GM15510 (cell line): Measurements from ENCODE around the gene GSG1L2.

Experiments used
- POLR2A ChIP-seq: IDR thresholded peaks from 3 replicates; pipeline ENCODE4 v1.6.1; 2011; ENCODE audit warnings: borderline replicate concordance; ENCODE audit not compliant: insufficient read length; ENCODE audit errors: extremely low read depth

The GSG1L2 gene

DNA sequence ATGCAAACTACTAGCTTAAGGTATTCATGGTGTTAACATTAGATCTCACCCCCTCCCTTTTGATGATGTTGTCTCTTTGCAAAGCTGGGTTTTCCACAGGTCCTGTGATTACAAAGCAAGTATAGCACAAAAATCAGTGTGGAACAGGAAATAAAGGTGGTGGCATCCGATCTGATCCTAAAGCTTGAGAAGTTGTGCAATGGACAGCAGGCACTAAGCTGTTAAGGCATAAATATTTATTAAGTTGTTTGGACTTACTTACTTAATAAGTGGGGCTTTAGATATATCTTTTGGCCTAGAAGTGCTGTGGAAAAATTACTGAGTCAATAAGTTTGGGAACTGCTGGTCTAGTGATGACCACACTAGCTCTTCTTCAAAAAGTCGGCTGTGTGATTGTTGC lies 8.8 kb upstream of the GSG1L2 start:
- no peak for TF ChIP-seq POLR2A

- no peak for TF ChIP-seq POLR2A
These were observed 7.5 kb upstream of the GSG1L2 start for GRCh38 chr17:9829343-9829742.

GRCh38 chr17:9828296-9829295 lies 6.7 kb upstream of the GSG1L2 start:
- no peak for TF ChIP-seq POLR2A

DNA sequence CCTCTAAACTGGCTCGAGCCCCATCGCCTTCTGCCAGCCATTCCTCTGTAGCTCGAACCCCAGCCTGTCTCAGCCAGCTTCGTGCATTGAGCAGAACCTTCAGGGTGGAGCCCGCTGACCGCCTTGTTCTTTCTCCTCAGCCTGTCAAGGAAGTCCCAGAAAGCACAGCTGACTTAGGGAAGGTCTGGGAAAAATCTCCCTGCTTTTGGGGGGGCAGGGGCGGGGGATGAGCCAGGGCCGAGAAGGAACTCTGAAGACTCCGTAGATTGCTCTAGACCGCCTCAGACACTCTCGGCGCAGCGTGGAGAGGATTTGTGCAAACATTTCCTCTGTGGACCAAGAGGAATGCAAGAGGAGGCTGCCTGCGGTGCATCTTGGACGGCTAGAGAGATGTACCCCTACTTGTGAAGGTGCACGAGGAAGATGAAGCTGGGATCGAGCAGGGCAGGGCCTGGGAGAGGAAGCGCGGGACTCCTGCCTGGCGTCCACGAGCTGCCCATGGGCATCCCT lies 3.8 kb upstream of the GSG1L2 start, which contains the start of gene GLP2R:
Gene GLP2R, plus strand, starts transcription at position 284 of the 510 bp plus-strand sequence. Its CDS starts 140 bp downstream, at position 424.
- TF ChIP-seq POLR2A, result no peak

GRCh38 chr17:9824797-9825338 lies 3.0 kb upstream of the GSG1L2 start:
- TF ChIP-seq POLR2A, result no peak

DNA sequence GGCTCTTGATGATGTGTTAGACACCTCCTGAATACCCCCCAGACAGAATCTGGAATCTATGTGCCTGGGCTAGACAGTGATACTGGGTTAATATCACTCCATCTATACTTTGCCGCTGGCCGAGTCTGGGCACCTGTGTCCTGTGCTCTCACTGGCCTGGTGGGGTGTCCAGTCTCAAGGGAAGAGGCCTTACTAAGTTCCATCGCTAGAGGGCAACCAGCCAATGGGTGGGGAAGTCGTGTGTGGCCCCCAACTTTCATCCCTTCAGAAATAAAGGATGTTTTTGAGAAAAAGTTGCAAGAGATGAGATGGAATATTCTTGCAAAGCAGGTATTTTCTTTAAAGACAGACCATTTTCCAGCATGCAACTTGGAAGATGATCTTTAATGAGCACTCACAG lies 2.2 kb upstream of the GSG1L2 start:
- TF ChIP-seq POLR2A, result no peak

DNA sequence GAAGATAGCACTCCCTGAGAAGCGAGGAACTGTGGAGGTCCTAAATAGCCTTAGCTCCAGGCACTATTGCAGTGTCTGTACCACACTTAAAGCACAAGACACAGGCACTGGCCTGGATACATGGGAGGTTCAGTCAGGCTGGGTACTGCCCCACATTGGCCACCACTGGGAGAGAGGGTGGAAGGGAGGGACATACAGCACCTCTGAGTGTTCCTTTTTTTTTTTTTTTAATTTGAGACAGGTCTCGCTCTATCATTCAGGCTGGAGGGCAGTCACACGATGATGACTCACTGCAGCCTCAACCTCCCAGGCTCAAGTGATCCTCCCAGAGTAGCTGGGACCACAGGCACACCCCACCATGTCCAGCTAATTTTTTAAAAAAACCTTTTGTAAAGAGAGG lies 1.4 kb downstream of the GSG1L2 start:
- no peak for TF ChIP-seq POLR2A

DNA sequence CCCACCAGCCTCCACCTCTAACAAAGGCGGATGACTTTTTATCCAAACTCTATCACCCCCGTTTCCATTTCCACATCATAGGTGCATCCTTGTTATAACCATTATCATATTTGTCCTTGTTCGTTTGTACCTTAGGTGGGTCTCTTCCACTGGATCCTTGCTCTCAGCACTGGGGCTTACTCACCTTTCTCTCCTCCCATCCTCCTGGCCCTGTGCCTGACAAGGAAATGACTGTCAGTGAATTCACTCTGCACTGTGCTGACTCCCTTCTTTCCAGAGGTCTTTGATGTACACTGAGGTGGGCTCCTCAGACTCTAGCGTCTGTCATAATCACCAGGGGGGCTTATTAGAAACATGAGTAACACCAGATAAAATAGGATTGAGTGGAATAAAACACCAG lies 3.1 kb downstream of the GSG1L2 start:
- TF ChIP-seq POLR2A, result no peak

DNA sequence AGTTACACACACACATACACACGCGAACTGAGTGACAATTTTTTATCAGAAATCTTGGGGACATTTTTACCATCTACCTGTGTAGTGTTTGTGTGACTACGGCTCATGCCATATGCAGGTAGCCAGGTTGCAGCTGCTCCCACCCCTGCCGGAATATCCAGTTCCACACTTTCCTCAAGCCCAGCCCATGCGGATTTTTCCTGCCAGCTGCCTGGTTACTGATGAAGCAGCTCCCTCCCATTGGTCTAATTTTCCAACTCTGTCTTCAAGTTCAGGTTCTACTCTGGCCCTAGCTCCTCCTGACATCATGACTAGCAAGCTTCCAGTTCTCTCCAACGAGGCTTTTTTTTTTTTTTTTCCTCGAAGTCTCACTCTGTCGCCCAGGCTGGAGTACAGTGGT lies 4.8 kb downstream of the GSG1L2 start:
- TF ChIP-seq POLR2A, result no peak

DNA sequence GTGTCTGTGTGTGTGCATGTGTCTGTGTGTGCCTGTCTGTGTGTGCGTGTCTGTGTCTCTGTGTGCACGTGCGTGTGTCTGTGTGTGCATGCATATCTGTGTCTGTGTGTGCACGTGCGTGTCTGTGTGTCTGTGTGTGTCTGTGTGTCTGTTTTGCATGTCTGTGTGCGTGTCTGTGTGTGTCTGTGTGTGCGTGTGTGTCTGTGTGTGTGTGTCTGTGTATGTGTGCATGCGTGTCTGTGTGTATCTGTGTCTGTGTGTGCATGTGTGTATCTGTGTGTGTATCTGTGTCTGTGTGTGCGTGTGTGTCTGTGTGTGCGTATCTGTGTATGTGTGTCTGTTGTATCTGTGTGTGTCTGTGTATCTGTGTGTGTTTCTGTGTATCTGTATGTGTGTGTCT lies 5.4 kb downstream of the GSG1L2 start:
- no peak for TF ChIP-seq POLR2A

DNA sequence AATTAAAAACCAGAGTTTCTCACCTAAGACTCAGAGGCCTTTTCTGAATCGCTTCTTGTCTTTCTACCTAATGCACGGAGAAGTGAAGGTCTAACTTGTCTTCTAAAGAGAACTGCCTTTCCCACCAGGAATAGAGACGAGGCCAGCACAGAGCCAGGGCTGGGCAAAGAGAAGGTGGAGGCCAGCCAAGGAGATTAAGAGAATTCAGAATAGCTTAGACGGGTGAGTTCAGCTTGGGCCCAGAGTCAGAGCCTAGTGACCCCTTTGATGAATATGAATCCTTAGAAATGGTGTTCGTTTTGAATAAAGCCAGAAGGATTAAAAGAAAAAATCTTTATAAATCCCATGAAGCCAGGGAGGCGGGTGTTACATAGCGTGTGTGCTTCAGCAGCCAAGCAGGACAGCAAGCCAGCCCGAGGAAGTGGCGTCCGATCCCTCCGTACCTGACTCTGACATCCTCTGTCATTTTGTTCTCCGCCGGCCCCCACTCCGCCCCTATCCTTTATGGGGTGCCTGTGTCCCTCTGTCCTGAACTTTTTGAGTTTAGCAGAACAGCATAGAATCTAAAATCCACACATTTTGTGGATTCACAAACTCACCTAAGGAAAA lies 7.4 kb downstream of the GSG1L2 start:
- no peak for TF ChIP-seq POLR2A

DNA sequence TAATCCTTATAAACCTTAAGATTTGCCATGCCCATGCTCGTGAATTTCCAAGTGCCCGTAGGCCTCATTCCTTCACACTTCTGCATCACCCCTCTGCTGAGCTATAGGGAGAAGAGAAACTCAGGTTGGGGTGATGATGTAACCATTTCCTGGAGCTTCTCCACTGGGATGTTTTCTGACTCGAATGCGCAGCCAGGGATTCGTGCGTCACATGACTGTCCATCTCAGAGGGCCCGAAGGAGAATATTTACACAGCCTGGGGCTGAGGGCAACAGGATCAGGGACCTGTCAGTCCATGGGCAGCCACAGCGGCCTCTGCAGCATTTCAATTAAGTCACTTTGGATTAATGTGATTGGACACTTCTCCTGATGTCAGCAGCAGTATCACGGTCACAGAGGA lies 8.7 kb downstream of the GSG1L2 start:
- no peak for TF ChIP-seq POLR2A

DNA sequence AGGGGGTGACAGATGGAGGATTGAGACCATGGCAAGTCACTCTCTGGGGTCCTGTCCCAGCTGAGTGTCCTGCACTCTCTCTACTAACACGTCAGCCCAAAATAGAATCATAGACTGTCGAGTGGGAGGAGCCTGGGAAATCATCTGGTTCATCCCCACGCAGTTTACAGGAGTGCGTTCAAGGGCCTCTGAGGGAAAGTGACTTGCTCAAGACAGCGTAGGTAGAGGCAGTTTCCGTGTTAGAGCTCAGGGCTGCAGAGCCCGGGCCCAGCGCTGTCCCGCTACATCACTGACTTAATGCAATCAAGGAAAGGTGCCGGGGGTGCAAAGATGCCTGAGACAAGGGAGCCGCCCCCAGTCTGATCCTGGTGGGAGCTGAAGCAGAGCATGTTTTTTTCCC lies 10.3 kb downstream of the GSG1L2 start:
- TF ChIP-seq POLR2A, result no peak

- no peak for TF ChIP-seq POLR2A
These were observed 10.8 kb downstream of the GSG1L2 start for GRCh38 chr17:9811086-9811485.
